ENCODE data around the gene PCNT. TPM values are rescaled to one million over a fixed set of nuclear protein-coding genes. Genes with fewer than 3 reads are reported as not detected.

Gene PCNT
- total RNA-seq, 1 experiment from 2014 or later: 34.0 TPM

DNA sequence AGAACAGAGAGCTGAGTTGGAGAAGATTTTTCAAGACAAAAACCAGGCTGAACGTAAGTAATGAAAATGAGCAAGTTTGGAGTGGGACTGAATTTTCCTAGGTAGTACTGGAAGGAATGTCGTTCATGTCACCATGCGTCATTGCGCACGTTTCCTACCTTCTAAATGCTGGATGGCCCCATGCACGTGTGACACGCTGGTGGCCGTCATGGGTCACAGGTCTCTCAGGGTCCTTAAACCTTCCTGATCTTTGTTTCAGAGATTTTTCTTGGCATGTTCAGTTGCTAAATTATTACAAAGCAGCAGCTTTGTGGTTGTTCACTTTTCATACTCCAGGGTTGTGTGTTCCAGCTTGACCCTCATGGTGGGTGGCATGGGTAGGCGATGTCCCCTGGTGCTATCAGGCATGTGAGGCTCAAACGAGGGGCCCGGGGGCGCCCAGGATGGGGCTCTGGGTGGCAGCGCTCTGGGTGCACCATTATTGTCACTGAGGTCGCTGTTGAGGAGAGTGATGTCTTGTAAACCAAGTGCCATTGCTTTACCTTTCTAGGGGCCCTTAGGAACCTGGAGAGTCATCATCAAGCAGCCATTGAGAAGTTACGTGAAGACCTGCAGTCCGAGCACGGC, 25.3 kb downstream of the PCNT start:
- Mint-ChIP-seq H3K27me3 (ENCODE audit: insufficient read depth, unreplicated experiment) (no peaks in the 10 kb centered on the region), H3K4me1 (ENCODE audit: insufficient read depth, unreplicated experiment) (no peaks in the 10 kb centered on the region), H3K9me3 (ENCODE audit: unreplicated experiment) (no peaks in the 10 kb centered on the region), H3K36me3 (ENCODE audit: insufficient read depth, unreplicated experiment) (peaks cover 69% of the 10 kb centered on the region), H3K27ac (ENCODE audit: low read depth, unreplicated experiment) (no peak overlapping the region), H3K4me3 (ENCODE audit: unreplicated experiment) (no peak overlapping the region)
- BruUV-seq (replicated peaks): no TSS peak
- no peak for DNase-seq (ENCODE audit: unreplicated experiment)
- TF ChIP-seq, protein P1, sequence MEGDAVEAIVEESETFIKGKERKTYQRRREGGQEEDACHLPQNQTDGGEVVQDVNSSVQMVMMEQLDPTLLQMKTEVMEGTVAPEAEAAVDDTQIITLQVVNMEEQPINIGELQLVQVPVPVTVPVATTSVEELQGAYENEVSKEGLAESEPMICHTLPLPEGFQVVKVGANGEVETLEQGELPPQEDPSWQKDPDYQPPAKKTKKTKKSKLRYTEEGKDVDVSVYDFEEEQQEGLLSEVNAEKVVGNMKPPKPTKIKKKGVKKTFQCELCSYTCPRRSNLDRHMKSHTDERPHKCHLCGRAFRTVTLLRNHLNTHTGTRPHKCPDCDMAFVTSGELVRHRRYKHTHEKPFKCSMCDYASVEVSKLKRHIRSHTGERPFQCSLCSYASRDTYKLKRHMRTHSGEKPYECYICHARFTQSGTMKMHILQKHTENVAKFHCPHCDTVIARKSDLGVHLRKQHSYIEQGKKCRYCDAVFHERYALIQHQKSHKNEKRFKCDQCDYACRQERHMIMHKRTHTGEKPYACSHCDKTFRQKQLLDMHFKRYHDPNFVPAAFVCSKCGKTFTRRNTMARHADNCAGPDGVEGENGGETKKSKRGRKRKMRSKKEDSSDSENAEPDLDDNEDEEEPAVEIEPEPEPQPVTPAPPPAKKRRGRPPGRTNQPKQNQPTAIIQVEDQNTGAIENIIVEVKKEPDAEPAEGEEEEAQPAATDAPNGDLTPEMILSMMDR (IDR thresholded peaks at IDR 0.05; ENCODE audit: unreplicated experiment): no peak
- intact Hi-C loops (cut with micrococcal nuclease): no loop called here
- CTCF ChIA-PET: no interaction called here
- POLR2A ChIA-PET: interaction anchor here (0.6 to 3.7 kb wide), 2 partner anchors 24 to 48 kb away, joined by 3 to 13 read pairs; a partner anchor contains a TSS

DNA sequence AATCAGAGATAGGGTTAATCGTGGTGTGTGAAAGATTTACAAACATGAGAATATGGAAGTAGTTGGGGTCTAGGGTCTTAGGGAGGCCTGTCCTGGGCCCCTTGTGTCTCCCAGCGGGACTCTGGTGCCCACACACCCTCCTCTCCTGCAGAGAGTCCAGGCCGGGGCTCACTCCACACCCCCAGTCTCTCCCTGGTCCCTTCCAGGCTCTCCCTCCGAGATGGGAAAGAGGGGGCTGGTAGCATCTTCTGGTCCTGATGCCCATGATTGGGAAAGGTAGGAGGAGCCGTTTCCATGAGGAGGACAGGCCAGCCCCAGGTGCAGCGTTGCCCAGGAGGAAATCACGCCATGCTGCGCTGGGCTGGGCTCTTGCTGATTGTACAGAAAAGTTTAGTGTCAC, 26.6 kb downstream of the PCNT start:
- Mint-ChIP-seq H3K27ac (ENCODE audit: low read depth, unreplicated experiment) (no peak overlapping the region), H3K4me1 (ENCODE audit: insufficient read depth, unreplicated experiment) (no peaks in the 10 kb centered on the region), H3K4me3 (ENCODE audit: unreplicated experiment) (no peak overlapping the region), H3K9me3 (ENCODE audit: unreplicated experiment) (no peaks in the 10 kb centered on the region), H3K27me3 (ENCODE audit: insufficient read depth, unreplicated experiment) (no peaks in the 10 kb centered on the region), H3K36me3 (ENCODE audit: insufficient read depth, unreplicated experiment) (peaks cover 72% of the 10 kb centered on the region)
- DNase-seq (ENCODE audit: unreplicated experiment): no peak
- POLR2A ChIA-PET: no interaction called here
- intact Hi-C loops (cut with micrococcal nuclease): no loop called here
- TF ChIP-seq, protein P1 (IDR thresholded peaks at IDR 0.05; ENCODE audit: unreplicated experiment): no peak
- no TSS peak for BruUV-seq (replicated peaks)
- CTCF ChIA-PET: no interaction called here

DNA sequence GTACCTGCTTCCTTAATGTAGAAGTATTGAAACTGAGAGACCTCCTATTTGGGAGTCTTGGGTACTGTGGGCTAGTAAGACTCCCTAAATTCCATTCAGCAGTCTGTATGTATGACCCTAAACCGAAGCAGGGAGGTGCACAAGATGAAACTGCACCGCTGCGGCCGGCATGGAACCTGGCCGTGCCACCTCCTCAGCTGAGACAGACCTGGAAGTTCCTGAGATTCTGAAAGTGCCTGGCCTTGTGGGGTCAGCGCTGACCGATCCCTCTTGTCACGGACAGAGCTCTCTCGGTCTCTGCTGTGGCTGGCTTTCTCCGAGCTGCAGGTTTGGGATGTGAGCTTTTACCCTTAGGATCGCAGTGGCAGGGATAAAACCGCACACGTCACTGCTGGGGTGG, 27.0 kb downstream of the PCNT start:
- DNase-seq (ENCODE audit: unreplicated experiment): no peak
- H3K27me3 Mint-ChIP-seq (ENCODE audit: insufficient read depth, unreplicated experiment): no peaks in the 10 kb centered on the region
- CTCF ChIA-PET: interaction anchor here (0.6 kb wide), 1 partner anchor 19 kb away, joined by 3 read pairs; no protein-coding TSS in a partner anchor
- no peak overlapping the region for H3K4me3 Mint-ChIP-seq (ENCODE audit: unreplicated experiment)
- no peaks in the 10 kb centered on the region for H3K9me3 Mint-ChIP-seq (ENCODE audit: unreplicated experiment)
- no TSS peak for BruUV-seq (replicated peaks)
- TF ChIP-seq, protein P1 (IDR thresholded peaks at IDR 0.05; ENCODE audit: unreplicated experiment): no peak
- H3K27ac Mint-ChIP-seq (ENCODE audit: low read depth, unreplicated experiment): no peak overlapping the region
- H3K4me1 Mint-ChIP-seq (ENCODE audit: insufficient read depth, unreplicated experiment): no peaks in the 10 kb centered on the region
- POLR2A ChIA-PET: interaction anchor here (0.6 kb wide), 1 partner anchor 124 kb away, joined by 3 read pairs; no protein-coding TSS in a partner anchor
- intact Hi-C loops (cut with micrococcal nuclease): no loop called here
- H3K36me3 Mint-ChIP-seq (ENCODE audit: insufficient read depth, unreplicated experiment): peaks cover 71% of the 10 kb centered on the region

DNA sequence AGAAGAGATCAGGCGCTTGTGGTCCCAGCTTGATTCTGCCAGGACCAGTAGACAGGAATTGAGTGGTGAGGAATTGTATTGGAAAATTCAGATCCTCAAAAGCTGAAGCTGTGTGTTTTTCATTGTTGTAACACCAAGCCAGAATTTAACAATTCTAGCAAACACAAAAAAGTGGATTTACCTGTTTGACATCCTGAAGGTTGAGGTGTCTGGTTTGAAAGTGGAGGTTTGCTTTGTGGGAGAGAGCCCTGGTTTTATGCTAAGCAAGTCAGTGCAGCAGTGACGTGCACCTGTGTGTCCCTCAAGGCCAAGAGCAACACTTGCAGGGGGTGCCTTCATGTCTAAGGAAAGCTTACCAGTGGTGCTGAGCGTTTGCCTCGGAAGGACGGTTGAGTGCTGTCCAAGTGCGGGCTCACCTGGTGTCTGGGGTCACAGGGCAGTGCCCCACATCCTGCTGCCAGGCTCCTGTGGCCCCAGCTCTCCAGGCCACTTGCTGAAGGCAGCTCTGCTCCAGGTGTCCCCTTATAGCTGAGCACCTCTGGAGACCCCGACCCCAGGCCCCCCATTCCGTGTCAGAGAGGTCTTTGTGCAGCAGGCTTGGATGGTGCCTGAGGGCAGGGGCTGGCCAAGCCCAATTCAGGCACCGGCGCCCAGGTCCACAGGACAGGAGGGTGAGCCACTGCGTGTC, 27.7 kb downstream of the PCNT start:
- no TSS peak for BruUV-seq (replicated peaks)
- TF ChIP-seq, protein P1 (IDR thresholded peaks at IDR 0.05; ENCODE audit: unreplicated experiment): no peak
- Mint-ChIP-seq H3K36me3 (ENCODE audit: insufficient read depth, unreplicated experiment) (peaks cover 68% of the 10 kb centered on the region), H3K9me3 (ENCODE audit: unreplicated experiment) (no peaks in the 10 kb centered on the region), H3K4me1 (ENCODE audit: insufficient read depth, unreplicated experiment) (no peaks in the 10 kb centered on the region), H3K27ac (ENCODE audit: low read depth, unreplicated experiment) (no peak overlapping the region), H3K27me3 (ENCODE audit: insufficient read depth, unreplicated experiment) (no peaks in the 10 kb centered on the region), H3K4me3 (ENCODE audit: unreplicated experiment) (no peak overlapping the region)
- DNase-seq (ENCODE audit: unreplicated experiment): no peak
- ChIA-PET POLR2A (interaction anchor here (0.6 kb wide), 1 partner anchor 124 kb away, joined by 3 read pairs; no protein-coding TSS in a partner anchor), CTCF (interaction anchor here (0.6 kb wide), 1 partner anchor 20 kb away, joined by 3 read pairs; no protein-coding TSS in a partner anchor)
- intact Hi-C loops (cut with micrococcal nuclease): no loop called here

All from MCF 10A (cell line).